GM08714 (cell line): ENCODE measurements around the gene DUOX2.

Experiments
- H3K4me3 ChIP-seq: fragments of 200-500 bp; sonication (Bioruptor generic); 2 replicates; pipeline ENCODE4 v1.5.1; 2014; ENCODE audit warnings: mild to moderate bottlenecking, low read length, inconsistent platforms
- ZNF274 ChIP-seq: IDR thresholded peaks from 2 replicates; pipeline ENCODE4 v1.6.1; 2012; ENCODE audit warnings: mild to moderate bottlenecking, low read depth, low read length

Gene DUOX2

DNA sequence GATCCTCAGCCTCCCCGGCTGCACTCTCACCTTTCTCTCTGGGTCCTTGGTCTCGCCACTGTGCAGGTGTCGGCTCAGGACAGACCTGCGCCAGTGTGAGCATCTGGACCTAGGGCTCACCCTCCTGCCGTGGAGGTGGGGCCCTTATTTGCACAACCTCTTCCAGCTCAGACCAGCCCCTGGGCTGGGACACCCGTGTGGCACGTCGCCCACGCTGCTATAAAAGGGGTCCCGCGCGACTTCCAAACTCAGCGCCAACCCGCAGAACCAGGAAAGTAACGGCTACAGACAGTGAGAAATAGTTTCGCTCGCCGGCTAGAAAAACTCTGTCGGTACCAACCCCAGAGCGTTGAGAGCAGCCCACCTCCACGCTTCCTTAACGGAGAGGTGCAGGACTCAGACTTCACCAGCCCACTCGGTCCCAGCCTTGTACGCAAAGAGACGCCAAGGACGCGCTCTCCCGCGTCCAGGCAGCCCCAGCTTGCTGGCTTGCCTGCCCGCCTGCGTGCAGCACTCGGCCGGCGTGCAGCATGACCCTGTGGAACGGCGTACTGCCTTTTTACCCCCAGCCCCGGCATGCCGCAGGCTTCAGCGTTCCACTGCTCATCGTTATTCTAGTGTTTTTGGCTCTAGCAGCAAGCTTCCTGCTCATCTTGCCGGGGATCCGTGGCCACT is at the start of gene DUOX2, which contains the start of gene DUOXA2:
DUOX2 (minus strand) TSS at position 97 of the 675 bp plus-strand sequence. CDS start 761 bp downstream, outside the sequence.
DUOXA2 (plus strand) TSS at position 251 of the 675 bp plus-strand sequence; CDS start at position 531, 280 bp downstream.
- H3K4me3 ChIP-seq, result no peak within 1 kb of the TSS
- TF ChIP-seq ZNF274, result no peak

DNA sequence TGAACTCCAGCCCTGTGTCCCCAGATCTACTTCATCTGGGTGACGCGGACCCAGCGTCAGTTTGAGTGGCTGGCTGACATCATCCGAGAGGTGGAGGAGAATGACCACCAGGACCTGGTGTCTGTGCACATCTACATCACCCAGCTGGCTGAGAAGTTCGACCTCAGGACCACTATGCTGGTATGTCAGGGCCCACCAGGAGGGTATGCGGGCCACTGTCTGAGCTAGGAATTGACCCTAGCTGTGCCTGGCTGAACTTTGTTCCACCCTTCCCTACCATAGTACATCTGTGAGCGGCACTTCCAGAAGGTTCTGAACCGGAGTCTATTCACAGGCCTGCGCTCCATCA is 49.5 kb upstream of the DUOX2 start:
- no peak for TF ChIP-seq ZNF274

DNA sequence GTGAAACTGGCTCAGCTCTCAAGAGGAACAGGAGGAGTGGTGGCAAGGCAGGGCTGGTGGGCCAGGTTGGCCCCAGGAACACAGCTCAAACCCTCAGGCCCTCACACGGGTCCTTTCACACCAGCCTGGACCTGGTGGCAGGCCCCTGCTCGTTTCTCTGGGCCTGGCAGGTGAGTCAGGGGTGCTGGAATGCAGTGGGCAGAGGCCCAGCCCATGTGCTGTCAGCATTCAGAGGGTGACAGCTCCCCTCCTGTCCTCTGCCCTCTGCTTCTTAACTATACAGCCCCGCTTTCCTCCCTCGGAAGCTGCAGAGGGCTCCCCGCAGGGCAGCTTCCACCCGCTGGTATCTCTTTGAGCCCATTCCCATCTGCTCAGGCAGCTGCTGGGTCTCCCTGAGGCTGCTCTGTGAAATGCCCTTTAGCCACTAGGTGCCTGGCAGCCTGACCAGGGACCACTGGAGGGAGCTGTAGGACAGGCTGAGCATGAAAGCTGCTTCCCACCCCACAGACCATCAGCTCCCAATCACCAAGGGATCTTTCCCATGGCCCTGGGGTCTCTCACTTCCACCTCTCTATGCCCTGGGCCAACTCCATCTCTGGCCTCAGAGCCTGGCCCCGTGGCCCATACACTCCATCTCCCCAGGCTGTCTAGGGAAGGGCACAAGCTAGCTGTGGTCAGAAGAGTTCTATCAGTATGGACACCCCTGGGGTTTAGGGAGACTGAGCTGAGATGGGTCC is 49.0 kb upstream of the DUOX2 start:
- H3K4me3 ChIP-seq, result no peak overlapping the region
- TF ChIP-seq ZNF274, result no peak

More for the DNA sequence above, 49.5 kb upstream of the DUOX2 start:
- H3K4me3 ChIP-seq, result no peak overlapping the region

DNA sequence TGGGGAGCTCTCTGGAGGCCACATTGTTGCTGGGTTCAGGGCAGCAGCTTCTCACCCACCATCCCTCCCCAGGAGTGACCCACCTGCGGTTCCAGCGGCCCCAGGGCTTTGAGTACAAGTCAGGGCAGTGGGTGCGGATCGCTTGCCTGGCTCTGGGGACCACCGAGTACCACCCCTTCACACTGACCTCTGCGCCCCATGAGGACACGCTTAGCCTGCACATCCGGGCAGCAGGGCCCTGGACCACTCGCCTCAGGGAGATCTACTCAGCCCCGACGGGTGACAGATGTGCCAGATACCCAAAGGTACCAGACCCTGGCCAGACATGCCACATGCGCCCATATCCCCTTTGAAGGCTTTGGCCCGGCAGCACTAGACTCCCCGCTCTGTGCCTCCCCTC is 47.7 kb upstream of the DUOX2 start:
- H3K4me3 ChIP-seq, result no peak overlapping the region
- TF ChIP-seq ZNF274, result no peak

DNA sequence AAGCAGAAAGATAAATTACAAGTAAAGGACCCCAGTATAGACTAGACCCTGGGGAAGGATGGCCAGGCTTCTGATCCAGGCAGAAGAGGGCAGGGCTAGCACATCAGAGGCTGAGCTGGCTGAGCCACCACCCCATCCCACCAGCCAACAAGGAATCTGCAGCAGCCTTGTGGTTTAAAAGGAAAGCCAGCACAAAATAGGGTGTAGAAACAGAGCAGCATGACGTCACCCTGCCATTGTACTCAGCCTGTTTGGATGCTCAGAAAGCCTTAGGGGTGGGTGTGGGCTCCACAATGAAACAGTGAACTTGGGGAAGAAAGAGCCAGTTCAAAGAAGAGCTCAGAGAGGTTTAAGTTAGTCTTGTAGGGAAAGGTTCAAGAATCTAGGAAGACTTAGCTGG is 44.0 kb upstream of the DUOX2 start:
- no peak overlapping the region for H3K4me3 ChIP-seq

DNA sequence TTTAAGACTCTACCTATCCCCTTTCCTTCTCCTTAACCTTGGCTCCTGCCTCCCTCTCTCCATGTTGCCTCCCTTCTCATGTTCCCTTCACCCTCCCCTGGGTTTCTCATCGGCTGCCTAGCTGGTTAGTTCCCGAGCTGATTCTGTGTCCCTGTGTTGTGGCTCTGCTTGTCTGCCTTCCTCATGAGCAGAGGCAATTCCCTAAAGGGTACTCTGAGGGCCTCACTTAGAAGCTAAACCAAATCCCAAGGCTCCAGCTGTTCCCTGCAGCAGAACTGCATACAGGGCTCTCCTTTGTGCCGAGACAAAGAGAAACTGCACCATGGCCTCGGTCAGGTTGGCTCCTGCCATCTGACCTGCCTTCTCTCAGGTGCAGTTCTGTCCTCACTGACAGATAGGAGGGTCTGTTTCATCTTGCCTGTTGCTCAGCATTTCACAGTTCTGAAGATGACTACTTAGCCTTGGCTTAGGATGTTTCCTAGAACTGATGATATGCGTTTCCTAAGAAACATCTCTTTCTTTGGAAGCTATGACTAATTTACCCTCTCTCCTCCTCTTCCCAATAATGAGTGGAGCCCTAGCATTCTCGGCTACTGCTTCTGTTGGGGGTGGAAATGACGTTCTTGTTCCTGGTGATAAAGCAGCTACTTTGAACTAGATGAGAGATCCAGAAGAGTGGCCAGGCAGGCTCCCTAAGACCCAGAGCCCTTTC is 42.9 kb upstream of the DUOX2 start:
- H3K4me3 ChIP-seq, result no peak overlapping the region
- no peak for TF ChIP-seq ZNF274

More for the DNA sequence above, 44.0 kb upstream of the DUOX2 start:
- no peak for TF ChIP-seq ZNF274

DNA sequence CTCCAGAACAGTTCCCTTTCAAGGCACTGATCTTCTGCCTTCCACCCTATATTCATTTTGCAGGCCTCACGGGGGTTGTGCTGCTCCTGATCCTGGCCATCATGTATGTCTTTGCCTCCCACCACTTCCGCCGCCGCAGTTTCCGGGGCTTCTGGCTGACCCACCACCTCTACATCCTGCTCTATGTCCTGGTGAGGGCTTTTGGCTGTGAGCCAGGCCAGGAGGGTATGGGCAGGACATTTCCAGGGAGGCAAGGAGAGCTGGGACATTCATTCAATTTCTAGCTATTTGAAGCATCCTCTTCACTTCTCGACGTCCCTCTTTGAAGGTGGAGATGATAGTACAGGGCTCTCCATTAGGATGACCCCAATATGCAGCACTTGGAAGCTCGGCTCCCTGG is 41.8 kb upstream of the DUOX2 start:
- no peak for TF ChIP-seq ZNF274

DNA sequence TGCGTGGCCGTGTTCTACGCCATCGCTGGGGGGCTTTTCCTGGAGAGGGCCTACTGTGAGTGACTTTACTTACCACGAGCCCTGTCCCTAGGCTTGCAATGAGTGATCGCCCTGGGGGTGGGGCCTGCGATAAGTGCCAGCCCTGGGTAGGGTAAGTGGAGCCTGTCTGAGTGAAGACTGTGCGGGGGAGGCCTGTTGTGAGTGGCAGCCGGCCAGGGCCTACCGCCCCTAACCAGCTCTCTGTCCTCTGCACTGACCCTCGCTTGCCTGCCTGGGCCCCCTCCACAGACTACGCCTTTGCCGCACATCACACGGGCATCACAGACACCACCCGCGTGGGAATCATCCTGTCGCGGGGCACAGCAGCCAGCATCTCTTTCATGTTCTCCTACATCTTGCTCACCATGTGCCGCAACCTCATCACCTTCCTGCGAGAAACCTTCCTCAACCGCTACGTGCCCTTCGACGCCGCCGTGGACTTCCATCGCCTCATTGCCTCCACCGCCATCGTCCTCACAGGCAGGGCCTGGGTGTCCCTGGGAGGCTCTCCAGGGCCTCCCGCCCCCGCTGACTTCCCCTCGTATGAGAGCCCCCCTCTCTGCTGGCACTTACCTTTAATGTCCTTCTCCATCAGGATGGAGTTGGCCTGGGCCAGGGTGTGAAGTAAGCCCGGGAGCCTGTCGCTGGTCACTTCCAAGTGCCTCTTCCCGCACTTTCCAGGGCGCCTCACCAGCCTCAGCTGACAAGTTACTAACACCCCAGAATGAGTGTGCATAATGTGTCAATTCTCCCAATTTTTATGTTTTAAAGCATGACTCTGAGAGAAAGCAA is 38.2 kb upstream of the DUOX2 start:
- TF ChIP-seq ZNF274, result no peak

More for the DNA sequence above, 41.8 kb upstream of the DUOX2 start:
- H3K4me3 ChIP-seq, result no peak overlapping the region

DNA sequence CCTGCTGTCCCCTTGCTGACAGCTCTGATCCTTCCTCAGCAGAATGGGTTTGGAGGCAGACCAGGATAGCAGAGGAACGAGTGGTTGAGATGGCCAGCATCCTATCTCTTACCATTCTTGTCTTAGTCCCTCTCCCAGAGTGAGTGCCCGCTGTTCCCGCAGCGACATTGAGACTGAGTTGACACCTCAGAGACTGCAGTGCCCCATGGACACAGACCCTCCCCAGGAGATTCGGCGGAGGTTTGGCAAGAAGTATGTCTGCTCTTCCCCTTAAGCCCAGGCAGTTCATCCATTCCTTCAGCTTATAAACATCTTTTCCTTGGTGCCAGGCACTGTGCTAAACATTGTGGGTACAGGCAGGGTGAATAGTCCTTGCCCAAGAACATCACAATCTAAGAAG is 37.0 kb upstream of the DUOX2 start:
- no peak for TF ChIP-seq ZNF274
- H3K4me3 ChIP-seq, result no peak overlapping the region

More for the DNA sequence above, 38.2 kb upstream of the DUOX2 start:
- H3K4me3 ChIP-seq, result no peak overlapping the region

DNA sequence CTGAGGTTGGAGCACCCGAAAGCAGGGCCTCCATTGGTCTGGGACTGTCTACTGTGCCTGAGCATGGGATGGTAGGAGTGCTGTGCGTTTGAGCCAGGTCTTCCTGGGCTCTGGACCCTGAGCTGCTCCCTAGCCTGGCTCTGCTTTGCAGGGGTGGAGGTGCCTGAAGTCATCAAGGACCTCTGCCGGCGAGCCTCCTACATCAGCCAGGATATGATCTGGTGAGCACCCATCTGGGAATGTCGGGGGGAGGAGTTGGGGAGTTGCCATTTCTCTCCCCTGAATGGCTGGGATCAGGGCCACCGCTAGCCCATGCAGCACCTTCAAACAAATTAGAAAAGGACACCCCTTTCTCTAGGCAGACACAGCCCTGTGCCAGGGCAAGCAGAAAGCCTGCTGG is 36.5 kb upstream of the DUOX2 start:
- no peak for TF ChIP-seq ZNF274
- no peak overlapping the region for H3K4me3 ChIP-seq

DNA sequence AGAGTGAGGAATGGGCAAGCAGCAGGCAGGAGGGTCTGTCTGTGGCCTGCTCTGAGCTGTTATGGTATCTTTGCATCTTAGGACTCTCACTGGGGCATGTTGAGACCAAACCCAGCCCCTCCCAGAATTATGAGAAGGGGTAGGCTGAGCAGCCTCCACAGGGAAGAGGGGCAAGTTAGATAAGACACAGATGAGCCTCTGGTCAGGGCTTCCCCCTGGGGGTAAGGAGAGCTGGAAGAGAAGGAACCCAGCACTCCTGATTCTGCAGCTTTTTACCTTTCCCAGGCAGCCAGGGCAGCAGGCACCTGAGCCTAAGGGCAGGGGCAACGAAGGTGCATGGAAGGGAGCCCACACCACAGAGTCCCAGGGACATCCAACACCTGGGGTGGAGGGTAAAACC is 35.1 kb upstream of the DUOX2 start:
- no peak overlapping the region for H3K4me3 ChIP-seq
- no peak for TF ChIP-seq ZNF274

DNA sequence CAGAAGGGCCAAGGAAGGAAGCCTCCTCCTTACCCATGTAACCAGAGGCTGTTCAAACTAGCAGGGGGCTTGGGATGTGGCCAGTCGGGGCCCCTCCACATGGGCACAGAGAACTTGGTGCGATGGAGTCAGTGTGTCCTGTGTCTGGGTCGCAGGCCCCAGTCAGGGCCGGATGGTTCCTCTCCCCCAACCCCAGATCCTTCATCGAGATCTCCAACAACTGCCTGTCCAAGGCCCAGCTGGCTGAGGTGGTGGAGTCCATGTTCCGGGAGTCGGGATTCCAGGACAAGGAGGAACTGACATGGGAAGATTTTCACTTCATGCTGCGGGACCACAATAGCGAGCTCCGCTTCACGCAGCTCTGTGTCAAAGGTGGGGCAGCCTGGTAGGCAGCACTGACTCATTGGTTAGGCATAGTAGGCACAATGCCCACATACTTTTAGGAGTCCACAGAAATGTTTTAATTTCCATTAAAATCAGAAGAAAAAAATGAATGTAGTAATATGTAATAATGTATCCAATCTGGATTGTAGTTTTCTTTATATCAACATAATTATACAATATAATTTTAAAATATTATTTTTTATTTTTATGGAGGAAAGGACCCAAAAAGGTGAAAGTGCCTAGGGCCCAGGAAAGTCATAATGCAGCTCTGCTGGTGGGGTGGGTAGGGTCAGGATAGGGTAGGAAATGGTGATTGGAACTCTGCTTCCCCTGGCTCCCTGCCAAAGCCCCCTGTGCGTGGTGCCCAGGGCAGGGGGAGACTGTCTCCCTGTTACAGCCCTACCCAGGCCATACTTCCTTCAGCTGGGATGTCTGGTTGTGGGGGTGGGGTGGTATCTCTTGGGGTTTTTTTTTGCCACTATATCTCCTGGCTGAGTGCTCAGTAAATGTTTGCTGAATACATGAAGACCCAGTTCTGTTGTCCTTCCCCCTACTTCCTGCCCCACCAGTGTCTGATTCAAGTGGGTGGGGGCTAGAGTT is 34.4 kb upstream of the DUOX2 start:
- no peak for TF ChIP-seq ZNF274
- H3K4me3 ChIP-seq, result no peak overlapping the region

DNA sequence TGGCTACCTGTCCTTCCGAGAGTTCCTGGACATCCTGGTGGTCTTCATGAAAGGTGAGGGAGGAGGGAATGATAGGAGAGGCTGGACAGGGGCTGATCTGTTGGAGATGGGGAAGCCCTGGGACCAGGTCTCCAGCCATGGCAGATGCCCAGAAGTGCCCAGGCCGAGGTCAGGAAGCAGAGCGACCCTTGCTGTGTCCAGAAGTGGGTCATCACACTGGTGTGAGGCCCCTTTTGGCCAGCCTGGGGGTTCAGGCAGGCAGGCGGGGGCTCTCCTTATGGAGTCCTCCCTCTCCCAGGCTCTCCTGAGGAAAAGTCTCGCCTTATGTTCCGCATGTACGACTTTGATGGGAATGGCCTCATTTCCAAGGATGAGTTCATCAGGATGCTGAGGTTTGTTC is 33.6 kb upstream of the DUOX2 start:
- no peak for TF ChIP-seq ZNF274
- H3K4me3 ChIP-seq, result no peak overlapping the region

DNA sequence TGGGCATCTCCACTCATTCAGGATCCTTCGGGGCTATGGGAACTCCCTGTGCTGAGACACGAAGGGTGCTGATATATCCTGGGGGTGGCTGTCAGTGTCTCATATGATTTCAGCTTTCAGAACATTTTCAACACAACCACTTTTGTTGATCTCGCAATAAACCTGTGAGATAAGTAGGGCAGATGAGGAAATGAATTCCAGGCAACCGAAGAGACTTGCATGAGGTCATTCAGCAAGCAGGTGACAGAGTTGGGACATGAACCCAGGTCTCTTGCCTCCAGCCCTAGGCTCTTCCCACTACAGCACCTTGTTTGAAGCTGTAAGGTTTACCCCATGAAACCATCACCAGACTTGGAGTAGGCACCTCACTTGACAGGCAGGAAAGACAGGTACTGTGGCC is 32.4 kb upstream of the DUOX2 start:
- no peak for TF ChIP-seq ZNF274
- H3K4me3 ChIP-seq, result no peak overlapping the region
